CD4-positive, alpha-beta T cell (primary cell): ENCODE results near the gene THAP12. TPM values are rescaled to one million over a fixed set of nuclear protein-coding genes. Genes with fewer than 3 reads are reported as not detected.

Experiments used
- ATAC-seq: fragments of 200-7000 bp; cut with Tn5 transposase; one replicate; pipeline ENCODE4 v1.10.0; 2022; ENCODE audit warnings: mild to moderate bottlenecking; ENCODE audit not compliant: poor library complexity
- CTCF ChIA-PET: fragments of 350-600 bp; sonication (Branson Sonifier 250); formaldehyde crosslinking; loops from one replicate; lab custom pipeline; 2021; ENCODE audit warnings: antibody characterized with exemption, inconsistent platforms; lab: Charles Lee
- POLR2A ChIA-PET: fragments of 350-600 bp; sonication (Branson Sonifier 250); formaldehyde crosslinking; loops from one replicate; lab custom pipeline; 2021; ENCODE audit warnings: antibody characterized with exemption, inconsistent platforms; lab: Charles Lee
- DNase-seq, 14 experiments: peaks; one replicate each; pipeline ENCODE4 v3.0.0-alpha.2; 2013 to 2020; ENCODE audit warnings: mixed read lengths in 2 of 14
- H3K27ac ChIP-seq, 2 donors: one replicate each; pipeline versions ENCODE4 v1.5.1 to v1.7.0; 2013; ENCODE audit warnings: low read length in 2 of 2, low read depth in 1 of 2, mild to moderate bottlenecking in 1 of 2
- H3K27me3 ChIP-seq, 2 experiments: 1 replicate in 1 of 2; 2 replicates in 1 of 2; pipeline versions ENCODE4 v1.6.1 to v1.7.0; 2013; ENCODE audit warnings: low read length in 2 of 2, control low read depth in 1 of 2, mild to moderate bottlenecking in 1 of 2, moderate library complexity in 1 of 2; ENCODE audit not compliant: insufficient read depth in 2 of 2, control insufficient read depth in 1 of 2
- H3K36me3 ChIP-seq: one replicate; pipeline ENCODE4 v1.6.1; 2013; ENCODE audit warnings: low read length, control low read depth; ENCODE audit not compliant: insufficient read depth
- H3K4me1 ChIP-seq: one replicate; pipeline ENCODE4 v1.6.1; 2013; ENCODE audit warnings: low read length, control low read depth; ENCODE audit not compliant: insufficient read depth
- H3K4me3 ChIP-seq: one replicate; pipeline ENCODE4 v1.5.1; 2013; ENCODE audit warnings: mild to moderate bottlenecking, low read length, moderate library complexity
- H3K9me3 ChIP-seq, 2 experiments: 1 replicate in 1 of 2; 2 replicates in 1 of 2; pipeline versions ENCODE4 v1.6.1 to v1.7.0; 2013; ENCODE audit warnings: low read length in 2 of 2, mild to moderate bottlenecking in 2 of 2, control low read depth in 1 of 2, moderate library complexity in 1 of 2; ENCODE audit not compliant: control insufficient read depth in 1 of 2, insufficient read depth in 1 of 2
- H3K27ac Mint-ChIP-seq: one replicate; pipeline ENCODE4 v1.8.0; 2020; ENCODE audit warnings: mixed read lengths
- H3K27me3 Mint-ChIP-seq: one replicate; pipeline ENCODE4 v1.8.0; 2021; ENCODE audit warnings: mixed read lengths
- H3K36me3 Mint-ChIP-seq: one replicate; pipeline ENCODE4 v1.8.0; 2021; ENCODE audit warnings: low read depth, mixed read lengths
- H3K4me1 Mint-ChIP-seq: one replicate; pipeline ENCODE4 v1.8.0; 2021; ENCODE audit warnings: low read depth, mixed read lengths
- H3K4me3 Mint-ChIP-seq: one replicate; pipeline ENCODE4 v1.8.0; 2020; ENCODE audit warnings: mild to moderate bottlenecking, mixed read lengths
- H3K9me3 Mint-ChIP-seq: one replicate; pipeline ENCODE4 v1.8.0; 2020; ENCODE audit warnings: mixed read lengths
- intact Hi-C, 2 experiments: fragments of 100-400 bp; cut with DNase I in 1 of 2; cut with micrococcal nuclease in 1 of 2; formaldehyde crosslinking; loops; one replicate each; pipeline versions ENCODE4 v1.15.1 to v1.9.0; 2023 to 2025; cut with DNase I, micrococcal nuclease
- total RNA-seq, 174 experiments: library from RNA in 2 of 174; stranded (reverse) in 2 of 174; gene quantifications; one replicate each; pipeline ENCODE4 v1.2.3 and lab custom pipeline; 2021 to 2026
- TF ChIP-seq, protein P1 (sequence below): fragments of 200-600 bp; IDR thresholded peaks from one replicate; pipeline ENCODE4 v1.8.0; 2022; ENCODE audit warnings: antibody characterized with exemption, mild to moderate bottlenecking

THAP12 gene
- total RNA-seq, 2 experiments from 2014 or later: 34.8 to 36.3 TPM

DNA sequence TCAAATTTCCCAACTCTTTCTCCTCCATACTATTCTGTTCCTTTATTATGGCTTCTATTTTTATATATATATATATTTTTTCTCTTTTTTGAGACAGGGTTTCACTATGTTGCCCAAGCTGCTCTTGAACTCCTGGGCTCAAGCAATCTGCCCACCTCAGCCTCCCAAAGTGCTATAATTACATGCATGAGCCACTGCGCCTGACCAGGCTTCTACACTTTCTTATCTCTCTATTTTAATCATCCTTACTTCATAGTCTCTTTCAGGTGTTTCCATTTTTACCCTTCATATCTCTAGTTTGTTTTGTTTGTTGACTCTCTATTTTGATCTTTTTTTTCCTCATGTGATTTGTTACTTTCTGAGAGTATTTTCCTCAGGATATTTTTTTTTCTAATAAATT is 20.0 kb upstream of the THAP12 start:
- H3K4me3 Mint-ChIP-seq: no peak overlapping the region
- H3K4me1 Mint-ChIP-seq: no peaks in the 10 kb centered on the region
- no peak overlapping the region for H3K27ac Mint-ChIP-seq
- Histone ChIP-seq H3K9me3 (no peaks in the 10 kb centered on the region), H3K36me3 (no peaks in the 10 kb centered on the region), H3K4me3 (no peak overlapping the region), H3K4me1 (no peaks in the 10 kb centered on the region), H3K27me3 (no peaks in the 10 kb centered on the region), H3K27ac (no peak overlapping the region)
- ATAC-seq (no peak), DNase-seq (no peak)
- TF ChIP-seq, protein P1, sequence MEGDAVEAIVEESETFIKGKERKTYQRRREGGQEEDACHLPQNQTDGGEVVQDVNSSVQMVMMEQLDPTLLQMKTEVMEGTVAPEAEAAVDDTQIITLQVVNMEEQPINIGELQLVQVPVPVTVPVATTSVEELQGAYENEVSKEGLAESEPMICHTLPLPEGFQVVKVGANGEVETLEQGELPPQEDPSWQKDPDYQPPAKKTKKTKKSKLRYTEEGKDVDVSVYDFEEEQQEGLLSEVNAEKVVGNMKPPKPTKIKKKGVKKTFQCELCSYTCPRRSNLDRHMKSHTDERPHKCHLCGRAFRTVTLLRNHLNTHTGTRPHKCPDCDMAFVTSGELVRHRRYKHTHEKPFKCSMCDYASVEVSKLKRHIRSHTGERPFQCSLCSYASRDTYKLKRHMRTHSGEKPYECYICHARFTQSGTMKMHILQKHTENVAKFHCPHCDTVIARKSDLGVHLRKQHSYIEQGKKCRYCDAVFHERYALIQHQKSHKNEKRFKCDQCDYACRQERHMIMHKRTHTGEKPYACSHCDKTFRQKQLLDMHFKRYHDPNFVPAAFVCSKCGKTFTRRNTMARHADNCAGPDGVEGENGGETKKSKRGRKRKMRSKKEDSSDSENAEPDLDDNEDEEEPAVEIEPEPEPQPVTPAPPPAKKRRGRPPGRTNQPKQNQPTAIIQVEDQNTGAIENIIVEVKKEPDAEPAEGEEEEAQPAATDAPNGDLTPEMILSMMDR: no peak
- H3K27me3 Mint-ChIP-seq: no peaks in the 10 kb centered on the region
- H3K36me3 Mint-ChIP-seq: no peaks in the 10 kb centered on the region
- no peaks in the 10 kb centered on the region for H3K9me3 Mint-ChIP-seq
- ChIA-PET CTCF (no interaction called here), POLR2A (no interaction called here)
- intact Hi-C loops: no loop called here

DNA sequence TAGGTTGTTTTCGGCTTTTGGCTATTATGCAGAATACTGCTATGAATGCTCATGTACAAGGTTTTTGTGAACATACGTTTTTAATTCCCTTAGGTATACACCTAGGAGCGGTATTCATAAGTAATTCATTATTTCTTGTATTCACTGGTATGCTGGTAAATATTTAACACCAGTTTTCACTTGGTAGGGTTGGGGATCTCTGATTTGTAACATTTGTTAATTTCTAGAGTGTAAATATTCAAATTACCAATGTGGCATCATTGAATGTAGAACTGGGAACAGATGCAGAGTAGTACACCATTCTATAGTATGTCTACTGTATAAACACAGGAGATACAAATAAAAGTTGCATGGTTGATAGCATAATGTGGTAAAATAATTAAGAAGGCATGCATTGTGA is 16.5 kb upstream of the THAP12 start:
- Mint-ChIP-seq H3K36me3 (no peaks in the 10 kb centered on the region), H3K27ac (no peak overlapping the region), H3K4me3 (no peak overlapping the region), H3K27me3 (no peaks in the 10 kb centered on the region), H3K4me1 (no peaks in the 10 kb centered on the region), H3K9me3 (no peaks in the 10 kb centered on the region)
- no peaks in the 10 kb centered on the region for H3K27me3 ChIP-seq
- ATAC-seq (no peak), DNase-seq (no peak)
- no peak overlapping the region for H3K4me3 ChIP-seq
- ChIA-PET POLR2A (no interaction called here), CTCF (no interaction called here)
- TF ChIP-seq, protein P1: no peak
- H3K4me1 ChIP-seq: no peaks in the 10 kb centered on the region
- no peaks in the 10 kb centered on the region for H3K36me3 ChIP-seq
- no peak overlapping the region for H3K27ac ChIP-seq
- intact Hi-C loops: no loop called here
- no peaks in the 10 kb centered on the region for H3K9me3 ChIP-seq

GRCh38 chr11:76395296-76395695 is 14.4 kb upstream of the THAP12 start:
- no peaks in the 10 kb centered on the region for H3K27me3 ChIP-seq
- H3K4me1 Mint-ChIP-seq: no peaks in the 10 kb centered on the region
- POLR2A ChIA-PET: no interaction called here
- ATAC-seq (no peak), DNase-seq (no peak)
- no peak overlapping the region for H3K4me3 ChIP-seq
- intact Hi-C loops: no loop called here
- H3K4me1 ChIP-seq: no peaks in the 10 kb centered on the region
- no peaks in the 10 kb centered on the region for H3K9me3 ChIP-seq
- TF ChIP-seq, protein P1: no peak
- no peaks in the 10 kb centered on the region for H3K9me3 Mint-ChIP-seq
- no peaks in the 10 kb centered on the region for H3K36me3 ChIP-seq
- H3K36me3 Mint-ChIP-seq: no peaks in the 10 kb centered on the region
- no peaks in the 10 kb centered on the region for H3K27me3 Mint-ChIP-seq
- no peak overlapping the region for H3K27ac Mint-ChIP-seq
- H3K27ac ChIP-seq: no peak overlapping the region
- no peak overlapping the region for H3K4me3 Mint-ChIP-seq
- CTCF ChIA-PET: interaction anchor here (0.9 to 1.3 kb wide), 2 partner anchors 13 to 25 kb away, joined by 3 read pairs; no protein-coding TSS in a partner anchor
